HCT116 (cell line): ENCODE results near the gene THOC1. TPM values are rescaled to one million over a fixed set of nuclear protein-coding genes. Genes with fewer than 3 reads are reported as not detected.

Source experiments
- ATAC-seq: fragments of 200-7000 bp; cut with Tn5 transposase; 2 replicates; pipeline ENCODE4 v1.9.1; 2020; ENCODE audit warnings: mild to moderate bottlenecking, moderate library complexity
- BruUV-seq: library from RNA; stranded (reverse); fragments of 400-500 nt; replicated peaks from 2 replicates; lab custom pipeline; 2021; lab: Mats Ljungman, UMichigan
- CTCF ChIA-PET: fragments of 300-600 bp; sonication (Branson Sonifier 250); formaldehyde crosslinking; loops from one replicate; lab custom pipeline; 2021; ENCODE audit warnings: antibody characterized with exemption; lab: Charles Lee
- POLR2A ChIA-PET: fragments of 300-600, 350-600 bp; sonication (Branson Sonifier 250); formaldehyde crosslinking; loops from one replicate; lab custom pipeline; 2021; ENCODE audit warnings: antibody characterized with exemption; lab: Charles Lee
- RAD21 ChIA-PET, 2 experiments: fragments of 300-600 bp; sonication (Branson Sonifier 250); formaldehyde crosslinking; loops; one replicate each; lab custom pipeline; 2023; ENCODE audit warnings: low total read pairs in 2 of 2; ENCODE audit not compliant: uncharacterized antibody in 2 of 2, unreplicated experiment in 2 of 2, low non-redundant PET in 1 of 2; lab: Charles Lee
- DNase-seq: peaks from one replicate; pipeline ENCODE4 v3.0.0-alpha.2; 2010; ENCODE audit warnings: low read depth, low spot score
- H2AFZ ChIP-seq: fragments of 200-600 bp; shearing (Covaris generic), sonication (generic); 2 replicates; pipeline ENCODE4 v1.6.1; 2017; ENCODE audit warnings: low read depth, mixed run types, mixed read lengths, antibody characterized with exemption, low read length; ENCODE audit not compliant: poor library complexity, severe bottlenecking
- H3K27ac ChIP-seq: 2 replicates; pipeline ENCODE4 v1.5.1; 2012; ENCODE audit warnings: low read depth, low read length
- H3K27me3 ChIP-seq: fragments of 200-600 bp; sonication (generic); 2 replicates; pipeline ENCODE4 v1.6.1; 2016; ENCODE audit warnings: mixed run types, low read length, mixed read lengths; ENCODE audit not compliant: insufficient read depth
- H3K36me3 ChIP-seq, 2 experiments: fragments of 200-500 bp in 1 of 2; fragments of 200-600 bp in 1 of 2; sonication (Bioruptor generic) in 1 of 2; sonication (generic) in 1 of 2; 2 replicates each; pipeline versions ENCODE4 v1.5.1 to v1.6.1; 2014 to 2016; ENCODE audit warnings: low read length in 2 of 2, inconsistent platforms in 1 of 2, mixed read lengths in 1 of 2, mixed run types in 1 of 2; ENCODE audit not compliant: insufficient read depth in 2 of 2, control insufficient read depth in 1 of 2
- H3K4me1 ChIP-seq, 2 experiments: fragments of 200-600 bp in 1 of 2; sonication (generic) in 1 of 2; 2 replicates each; pipeline versions ENCODE4 v1.5.1 to v1.6.1; 2012 to 2017; ENCODE audit warnings: low read length in 2 of 2, inconsistent platforms in 1 of 2, mild to moderate bottlenecking in 1 of 2, mixed read lengths in 1 of 2, mixed run types in 1 of 2, moderate library complexity in 1 of 2; ENCODE audit not compliant: insufficient read depth in 2 of 2, control insufficient read depth in 1 of 2
- H3K4me2 ChIP-seq: fragments of 200-600 bp; sonication (generic); 2 replicates; pipeline ENCODE4 v1.6.1; 2017; ENCODE audit warnings: mixed run types, low read length, mixed read lengths
- H3K4me3 ChIP-seq, 2 experiments: fragments of 200-600 bp in 1 of 2; sonication (generic) in 1 of 2; replicated peaks in 1 of 2; 2 replicates each; pipeline ENCODE4 v1.5.1; 2011 to 2016; ENCODE audit warnings: low read length in 2 of 2, control low read depth in 1 of 2, low read depth in 1 of 2, mild to moderate bottlenecking in 1 of 2, mixed read lengths in 1 of 2, mixed run types in 1 of 2
- H3K79me2 ChIP-seq: fragments of 200-600 bp; sonication (generic); 2 replicates; pipeline ENCODE4 v1.6.1; 2017; ENCODE audit warnings: mild to moderate bottlenecking, mixed run types, low read length, moderate library complexity, mixed read lengths; ENCODE audit not compliant: insufficient read depth
- H3K9ac ChIP-seq: fragments of 200-600 bp; sonication (generic); 2 replicates; pipeline ENCODE4 v1.6.1; 2016; ENCODE audit warnings: low read length, mixed read lengths
- H3K9me2 ChIP-seq: fragments of 200-600 bp; sonication (generic), shearing (Covaris generic); 2 replicates; pipeline ENCODE4 v1.6.1; 2017; ENCODE audit warnings: mixed run types, mild to moderate bottlenecking, moderate library complexity; ENCODE audit not compliant: insufficient read depth
- H3K9me3 ChIP-seq, 2 experiments: fragments of 200-500 bp in 1 of 2; fragments of 200-600 bp in 1 of 2; sonication (Bioruptor generic) in 1 of 2; sonication (generic) in 1 of 2; 2 replicates each; pipeline ENCODE4 v1.6.1; 2014 to 2017; ENCODE audit warnings: low read length in 2 of 2, mixed read lengths in 2 of 2, inconsistent platforms in 1 of 2, low read depth in 1 of 2, mild to moderate bottlenecking in 1 of 2, mixed run types in 1 of 2, moderate library complexity in 1 of 2; ENCODE audit not compliant: control insufficient read depth in 1 of 2, insufficient read depth in 1 of 2
- H4K20me1 ChIP-seq: fragments of 200-600 bp; sonication (generic), shearing (Covaris generic); 2 replicates; pipeline ENCODE4 v1.6.1; 2017; ENCODE audit warnings: mixed run types, mild to moderate bottlenecking, moderate library complexity; ENCODE audit not compliant: insufficient read depth
- CBX3 ChIP-seq: IDR thresholded peaks from 2 replicates; pipeline ENCODE4 v1.6.1; 2012; ENCODE audit warnings: low read depth
- CEBPB ChIP-seq: IDR thresholded peaks from 2 replicates; pipeline ENCODE4 v1.6.1; 2012; ENCODE audit warnings: low read depth
- EGR1 ChIP-seq: IDR thresholded peaks from 2 replicates; pipeline ENCODE4 v1.6.1; 2012; ENCODE audit warnings: low read depth
- ELF1 ChIP-seq: IDR thresholded peaks from 2 replicates; pipeline ENCODE4 v1.6.1; 2012; ENCODE audit warnings: low read depth, borderline replicate concordance
- EZH2 ChIP-seq: fragments of 200-600 bp; sonication (generic); IDR thresholded peaks from 2 replicates; pipeline ENCODE4 v1.6.1; 2017; ENCODE audit warnings: antibody characterized with exemption, mixed run types
- JUND ChIP-seq: IDR thresholded peaks from 2 replicates; pipeline ENCODE4 v1.6.1; 2012
- POLR2A ChIP-seq: IDR thresholded peaks from 2 replicates; pipeline ENCODE4 v1.7.0; 2011; ENCODE audit warnings: borderline replicate concordance; ENCODE audit not compliant: insufficient read depth, insufficient read length; ENCODE audit errors: extremely low read depth
- POLR2AphosphoS5 ChIP-seq: IDR thresholded peaks from 2 replicates; pipeline ENCODE4 v1.6.1; 2011; ENCODE audit warnings: mild to moderate bottlenecking, low read depth, low read length, moderate library complexity
- RAD21 ChIP-seq: IDR thresholded peaks from 2 replicates; pipeline ENCODE4 v1.6.1; 2012; ENCODE audit warnings: low read depth, mild to moderate bottlenecking
- SIN3A ChIP-seq: IDR thresholded peaks from 2 replicates; pipeline ENCODE4 v1.6.1; 2012; ENCODE audit warnings: low read depth
- TCF7L2 ChIP-seq: IDR thresholded peaks from 2 replicates; pipeline ENCODE4 v1.7.0; 2011; ENCODE audit warnings: borderline replicate concordance, inconsistent platforms; ENCODE audit not compliant: insufficient read depth, insufficient read length; ENCODE audit errors: extremely low read depth
- YY1 ChIP-seq: IDR thresholded peaks from 2 replicates; pipeline ENCODE4 v1.6.1; 2011; ENCODE audit warnings: low read length, low read depth, moderate library complexity, mild to moderate bottlenecking; ENCODE audit not compliant: insufficient replicate concordance; ENCODE audit errors: extremely low read depth
- ZBTB33 ChIP-seq: IDR thresholded peaks from 2 replicates; pipeline ENCODE4 v1.6.1; 2011; ENCODE audit warnings: mild to moderate bottlenecking, low read length, moderate library complexity; ENCODE audit not compliant: insufficient replicate concordance; ENCODE audit errors: extremely low read depth
- ZFX ChIP-seq: fragments of 450-650 bp; IDR thresholded peaks from 2 replicates; pipeline ENCODE4 v1.6.1; 2017
- ZNF274 ChIP-seq: fragments of 200-500 bp; sonication (Bioruptor generic); IDR thresholded peaks from 2 replicates; pipeline ENCODE4 v1.6.1; 2014; ENCODE audit warnings: mild to moderate bottlenecking, low read depth, low read length, inconsistent platforms
- intact Hi-C: fragments of 100-400 bp; cut with micrococcal nuclease; formaldehyde crosslinking; loops from 2 replicates; pipeline ENCODE4 v1.10.0; 2022
- total RNA-seq: library from RNA; stranded (reverse); gene quantifications from one replicate; pipeline ENCODE4 v1.2.1, GENCODE V29; 2021; ENCODE audit not compliant: unreplicated experiment
- TF ChIP-seq, protein P1 (sequence below): IDR thresholded peaks from 2 replicates; pipeline ENCODE4 v1.6.1; 2012; ENCODE audit warnings: low read depth
- TF ChIP-seq, protein P2 (sequence below): IDR thresholded peaks from 2 replicates; pipeline ENCODE4 v1.6.1; 2012

Gene THOC1
- total RNA-seq, 1 experiment from 2014 or later, result 26.0 TPM

DNA sequence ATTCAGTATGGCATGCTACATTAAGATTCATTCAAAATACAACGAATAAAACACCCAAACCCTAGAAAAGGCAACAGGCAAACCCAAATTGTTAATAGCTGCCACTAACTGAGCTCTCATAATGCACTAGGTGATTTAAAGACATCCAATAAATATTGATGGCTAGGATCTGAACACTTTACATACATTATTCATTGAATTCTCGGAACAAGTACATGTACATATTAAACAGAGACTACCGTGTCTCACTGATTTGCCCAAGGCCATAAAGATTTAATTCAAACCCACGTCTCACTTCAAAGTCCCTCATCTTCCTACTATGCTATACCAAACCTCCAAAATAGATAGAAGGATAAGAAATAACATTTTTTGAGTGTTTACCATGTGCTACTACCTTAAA lies 42.1 kb downstream of the THOC1 start:
- H3K9me3 ChIP-seq, result no peaks in the 10 kb centered on the region
- POLR2A ChIA-PET, result no interaction called here

More for the DNA sequence above, 42.1 kb downstream of the THOC1 start:
- DNase-seq (no peak), ATAC-seq (no peak)
- Histone ChIP-seq H3K27me3 (no peaks in the 10 kb centered on the region), H3K9ac (no peak overlapping the region), H3K4me2 (no peak overlapping the region), H3K27ac (no peak overlapping the region), H3K9me2 (no peaks in the 10 kb centered on the region), H3K4me3 (no peak overlapping the region), H3K36me3 (no peaks in the 10 kb centered on the region; a peak in 1 of 4 replicates), H3K79me2 (no peaks in the 10 kb centered on the region), H3K4me1 (no peaks in the 10 kb centered on the region), H4K20me1 (no peaks in the 10 kb centered on the region), H2AFZ (no peak overlapping the region)
- no TSS peak for BruUV-seq
- intact Hi-C loops, result no loop called here
- TF ChIP-seq SIN3A (no peak), POLR2A (no peak), EGR1 (no peak), ELF1 (no peak), ZNF274 (no peak), TCF7L2 (no peak), CBX3 (no peak), ZBTB33 (no peak), RAD21 (no peak), POLR2AphosphoS5 (no peak), JUND (no peak), YY1 (no peak), CEBPB (no peak), EZH2 (no peak), ZFX (no peak)
- TF ChIP-seq, protein P1, sequence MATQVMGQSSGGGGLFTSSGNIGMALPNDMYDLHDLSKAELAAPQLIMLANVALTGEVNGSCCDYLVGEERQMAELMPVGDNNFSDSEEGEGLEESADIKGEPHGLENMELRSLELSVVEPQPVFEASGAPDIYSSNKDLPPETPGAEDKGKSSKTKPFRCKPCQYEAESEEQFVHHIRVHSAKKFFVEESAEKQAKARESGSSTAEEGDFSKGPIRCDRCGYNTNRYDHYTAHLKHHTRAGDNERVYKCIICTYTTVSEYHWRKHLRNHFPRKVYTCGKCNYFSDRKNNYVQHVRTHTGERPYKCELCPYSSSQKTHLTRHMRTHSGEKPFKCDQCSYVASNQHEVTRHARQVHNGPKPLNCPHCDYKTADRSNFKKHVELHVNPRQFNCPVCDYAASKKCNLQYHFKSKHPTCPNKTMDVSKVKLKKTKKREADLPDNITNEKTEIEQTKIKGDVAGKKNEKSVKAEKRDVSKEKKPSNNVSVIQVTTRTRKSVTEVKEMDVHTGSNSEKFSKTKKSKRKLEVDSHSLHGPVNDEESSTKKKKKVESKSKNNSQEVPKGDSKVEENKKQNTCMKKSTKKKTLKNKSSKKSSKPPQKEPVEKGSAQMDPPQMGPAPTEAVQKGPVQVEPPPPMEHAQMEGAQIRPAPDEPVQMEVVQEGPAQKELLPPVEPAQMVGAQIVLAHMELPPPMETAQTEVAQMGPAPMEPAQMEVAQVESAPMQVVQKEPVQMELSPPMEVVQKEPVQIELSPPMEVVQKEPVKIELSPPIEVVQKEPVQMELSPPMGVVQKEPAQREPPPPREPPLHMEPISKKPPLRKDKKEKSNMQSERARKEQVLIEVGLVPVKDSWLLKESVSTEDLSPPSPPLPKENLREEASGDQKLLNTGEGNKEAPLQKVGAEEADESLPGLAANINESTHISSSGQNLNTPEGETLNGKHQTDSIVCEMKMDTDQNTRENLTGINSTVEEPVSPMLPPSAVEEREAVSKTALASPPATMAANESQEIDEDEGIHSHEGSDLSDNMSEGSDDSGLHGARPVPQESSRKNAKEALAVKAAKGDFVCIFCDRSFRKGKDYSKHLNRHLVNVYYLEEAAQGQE, result no peak
- TF ChIP-seq, protein P2, sequence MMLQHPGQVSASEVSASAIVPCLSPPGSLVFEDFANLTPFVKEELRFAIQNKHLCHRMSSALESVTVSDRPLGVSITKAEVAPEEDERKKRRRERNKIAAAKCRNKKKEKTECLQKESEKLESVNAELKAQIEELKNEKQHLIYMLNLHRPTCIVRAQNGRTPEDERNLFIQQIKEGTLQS, result no peak
- ChIA-PET RAD21 (no interaction called here), CTCF (no interaction called here)
